Measurements from ENCODE around the gene DNAH6.

The DNAH6 gene

GRCh38 chr2:84704505-84705244 lies 188.4 kb downstream of the DNAH6 start:
- H3K9me2 ChIP-seq (ENCODE audit: low read depth, low read length): no peaks in the 10 kb centered on the region
- H3K36me3 ChIP-seq (ENCODE audit: insufficient read depth, low read length): no peaks in the 10 kb centered on the region
- H2AFZ ChIP-seq (ENCODE audit: low read length): no peak overlapping the region
- no peaks in the 10 kb centered on the region for H3F3A ChIP-seq (ENCODE audit: insufficient read depth, low read length)
- no peak overlapping the region for H3K27ac ChIP-seq (ENCODE audit: low read depth, low read length, poor library complexity, severe bottlenecking)
- H3K9me3 ChIP-seq (ENCODE audit: low read length): 0 out of 2 replicates have a peak, but pooled peaks cover 2% of the 10 kb centered on the region
- H3K4me3 ChIP-seq (ENCODE audit: low read depth, low read length, poor library complexity, severe bottlenecking): no peak overlapping the region
- no peaks in the 10 kb centered on the region for H4K20me1 ChIP-seq (ENCODE audit: insufficient read depth, low read length)
- H3K9ac ChIP-seq (ENCODE audit: low read length): no peak overlapping the region
- no peaks in the 10 kb centered on the region for H3K27me3 ChIP-seq (ENCODE audit: insufficient read depth, low read length)
- H3K4me2 ChIP-seq (ENCODE audit: low read length): no peak overlapping the region
- H3K4me1 ChIP-seq (ENCODE audit: insufficient read depth, low read length, severe bottlenecking): no peaks in the 10 kb centered on the region
- no peak for TF ChIP-seq EZH2 (IDR thresholded peaks at IDR 0.05; ENCODE audit: borderline replicate concordance, low read length)
- no peak for TF ChIP-seq CTCF (IDR thresholded peaks at IDR 0.05; ENCODE audit: low read length)
- H3K79me2 ChIP-seq (ENCODE audit: insufficient read depth, low read length): no peaks in the 10 kb centered on the region

GRCh38 chr2:84705858-84706257 lies 189.6 kb downstream of the DNAH6 start:
- H3K9ac ChIP-seq (ENCODE audit: low read length): no peak overlapping the region
- H3F3A ChIP-seq (ENCODE audit: insufficient read depth, low read length): no peaks in the 10 kb centered on the region
- TF ChIP-seq EZH2 (IDR thresholded peaks at IDR 0.05; ENCODE audit: borderline replicate concordance, low read length): no peak
- TF ChIP-seq CTCF (IDR thresholded peaks at IDR 0.05; ENCODE audit: low read length): no peak
- no peaks in the 10 kb centered on the region for H3K9me2 ChIP-seq (ENCODE audit: low read depth, low read length)
- no peaks in the 10 kb centered on the region for H3K36me3 ChIP-seq (ENCODE audit: insufficient read depth, low read length)
- no peaks in the 10 kb centered on the region for H3K79me2 ChIP-seq (ENCODE audit: insufficient read depth, low read length)
- H3K27me3 ChIP-seq (ENCODE audit: insufficient read depth, low read length): no peaks in the 10 kb centered on the region
- no peak overlapping the region for H3K27ac ChIP-seq (ENCODE audit: low read depth, low read length, poor library complexity, severe bottlenecking)
- no peak overlapping the region for H3K4me2 ChIP-seq (ENCODE audit: low read length)
- no peaks in the 10 kb centered on the region for H4K20me1 ChIP-seq (ENCODE audit: insufficient read depth, low read length)
- H2AFZ ChIP-seq (ENCODE audit: low read length): no peak overlapping the region
- H3K4me3 ChIP-seq (ENCODE audit: low read depth, low read length, poor library complexity, severe bottlenecking): no peak overlapping the region
- H3K9me3 ChIP-seq (ENCODE audit: low read length): 0 out of 2 replicates have a peak, but pooled peaks cover 2% of the 10 kb centered on the region
- no peaks in the 10 kb centered on the region for H3K4me1 ChIP-seq (ENCODE audit: insufficient read depth, low read length, severe bottlenecking)

GRCh38 chr2:84708442-84708841 lies 192.1 kb downstream of the DNAH6 start:
- H2AFZ ChIP-seq (ENCODE audit: low read length): no peak overlapping the region
- H3K4me1 ChIP-seq (ENCODE audit: insufficient read depth, low read length, severe bottlenecking): no peaks in the 10 kb centered on the region
- H3F3A ChIP-seq (ENCODE audit: insufficient read depth, low read length): no peaks in the 10 kb centered on the region
- H3K4me3 ChIP-seq (ENCODE audit: low read depth, low read length, poor library complexity, severe bottlenecking): no peak overlapping the region
- no peaks in the 10 kb centered on the region for H4K20me1 ChIP-seq (ENCODE audit: insufficient read depth, low read length)
- H3K27me3 ChIP-seq (ENCODE audit: insufficient read depth, low read length): no peaks in the 10 kb centered on the region
- no peak overlapping the region for H3K4me2 ChIP-seq (ENCODE audit: low read length)
- no peaks in the 10 kb centered on the region for H3K9me2 ChIP-seq (ENCODE audit: low read depth, low read length)
- H3K9me3 ChIP-seq (ENCODE audit: low read length): no peaks in the 10 kb centered on the region
- TF ChIP-seq CTCF (IDR thresholded peaks at IDR 0.05; ENCODE audit: low read length) (no peak), EZH2 (IDR thresholded peaks at IDR 0.05; ENCODE audit: borderline replicate concordance, low read length) (no peak)
- H3K79me2 ChIP-seq (ENCODE audit: insufficient read depth, low read length): no peaks in the 10 kb centered on the region
- H3K27ac ChIP-seq (ENCODE audit: low read depth, low read length, poor library complexity, severe bottlenecking): no peak overlapping the region
- no peak overlapping the region for H3K9ac ChIP-seq (ENCODE audit: low read length)
- H3K36me3 ChIP-seq (ENCODE audit: insufficient read depth, low read length): no peaks in the 10 kb centered on the region
